Body of pancreas (tissue), 4 donors: ENCODE data around the gene DUSP11. TPM values are rescaled to one million over a fixed set of nuclear protein-coding genes. Genes with fewer than 3 reads are reported as not detected.

Source experiments
- ATAC-seq: fragments of 150-250 bp; one replicate; pipeline ENCODE4 v1.9.1; 2016
- DNase-seq, 4 donors: peaks; one replicate each; pipeline ENCODE4 v3.0.0-alpha.2; 2019
- H3K27ac ChIP-seq, 4 donors: fragments of 200-600 bp; sonication (generic); 1 replicate in 3 of 4; 2 replicates in 1 of 4; pipeline versions ENCODE4 v1.5.1 to v1.6.1; 2016 to 2019; ENCODE audit warnings: mild to moderate bottlenecking in 1 of 4, mixed read lengths in 1 of 4, moderate library complexity in 1 of 4
- H3K27me3 ChIP-seq, 2 donors: fragments of 200-600 bp; sonication (generic); one replicate each; pipeline ENCODE4 v1.6.0; 2016; ENCODE audit warnings: mild to moderate bottlenecking in 1 of 2
- H3K36me3 ChIP-seq, 2 donors: fragments of 200-600 bp; sonication (generic); replicated peaks in 1 of 2; 2 replicates each; pipeline ENCODE4 v1.5.1; 2016; ENCODE audit warnings: low read depth in 2 of 2; ENCODE audit not compliant: insufficient read depth in 1 of 2
- H3K4me1 ChIP-seq: fragments of 200-600 bp; sonication (generic); one replicate; pipeline ENCODE4 v1.6.0; 2016
- H3K4me3 ChIP-seq, 2 donors: fragments of 200-600 bp; sonication (generic); 1 replicate in 1 of 2; 2 replicates in 1 of 2; pipeline ENCODE4 v1.5.1; 2016 to 2019
- H3K9me3 ChIP-seq, 3 donors: fragments of 200-600 bp; sonication (generic); 1 replicate in 2 of 3; 2 replicates in 1 of 3; pipeline ENCODE4 v1.5.1; 2016
- POLR2A ChIP-seq, 3 donors: fragments of 450-650 bp; IDR thresholded peaks; one replicate each; pipeline ENCODE4 v1.6.1; 2016; ENCODE audit warnings: antibody characterized with exemption in 3 of 3, mild to moderate bottlenecking in 2 of 3
- WGBS, 2 donors: methylation state at CpG; one replicate each; pipeline ENCODE4 v1.1.5; 2017; 5-methylcytosine and 5-hydroxymethylcytosine counted together
- intact Hi-C: fragments of 100-400 bp; cut with DNase I; formaldehyde crosslinking; loops from one replicate; pipeline ENCODE4 v1.15.1; 2023
- total RNA-seq, 2 donors: library from RNA; depleted of rRNA; stranded (reverse); fragments of >200 nt; gene quantifications; one replicate each; pipeline ENCODE4 v1.1.0, GENCODE V29; 2016
- TF ChIP-seq, protein P1 (sequence below), 7 experiments: fragments of 450-650 bp in 4 of 7; fragments of 200-600 bp in 3 of 7; sonication (generic) in 3 of 7; IDR thresholded peaks; one replicate each; pipeline ENCODE4 v1.5.1; 2016 to 2019; ENCODE audit warnings: antibody characterized with exemption in 7 of 7

DUSP11 gene
- total RNA-seq, 2 donors from 2014 or later = 10.9 to 13.7 TPM

DNA sequence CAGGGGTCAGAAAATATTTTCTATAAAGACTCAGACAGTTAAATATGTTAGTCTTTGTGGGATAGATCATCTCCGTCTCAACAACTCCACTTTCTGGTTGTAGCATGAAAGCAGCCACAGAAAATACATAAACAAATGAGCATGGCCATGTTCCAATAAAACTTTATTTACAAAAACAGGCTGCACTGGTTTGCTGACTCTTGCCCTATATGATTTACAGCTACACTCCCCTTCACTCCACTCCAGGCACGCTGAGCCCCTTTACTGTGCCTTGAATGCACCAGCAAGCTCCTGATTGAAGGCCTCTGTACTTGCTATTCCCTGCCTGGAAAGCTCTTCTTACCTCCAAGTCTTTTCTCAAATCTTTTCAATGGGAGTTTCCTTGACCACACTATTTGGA lies 43.1 kb upstream of the DUSP11 start:
- Histone ChIP-seq H3K4me1 (peaks cover 2% of the 10 kb centered on the region), H3K27ac (no peak overlapping the region), H3K27me3 (no peaks in the 10 kb centered on the region), H3K36me3 (no peaks in the 10 kb centered on the region), H3K9me3 (no peaks in the 10 kb centered on the region), H3K4me3 (no peak overlapping the region)
- DNase-seq = no peak
- 80 to 86% methylated on average over 2 of the region's 2 CpGs for WGBS, 2 donors
- ATAC-seq = no peak
- TF ChIP-seq, protein P1, sequence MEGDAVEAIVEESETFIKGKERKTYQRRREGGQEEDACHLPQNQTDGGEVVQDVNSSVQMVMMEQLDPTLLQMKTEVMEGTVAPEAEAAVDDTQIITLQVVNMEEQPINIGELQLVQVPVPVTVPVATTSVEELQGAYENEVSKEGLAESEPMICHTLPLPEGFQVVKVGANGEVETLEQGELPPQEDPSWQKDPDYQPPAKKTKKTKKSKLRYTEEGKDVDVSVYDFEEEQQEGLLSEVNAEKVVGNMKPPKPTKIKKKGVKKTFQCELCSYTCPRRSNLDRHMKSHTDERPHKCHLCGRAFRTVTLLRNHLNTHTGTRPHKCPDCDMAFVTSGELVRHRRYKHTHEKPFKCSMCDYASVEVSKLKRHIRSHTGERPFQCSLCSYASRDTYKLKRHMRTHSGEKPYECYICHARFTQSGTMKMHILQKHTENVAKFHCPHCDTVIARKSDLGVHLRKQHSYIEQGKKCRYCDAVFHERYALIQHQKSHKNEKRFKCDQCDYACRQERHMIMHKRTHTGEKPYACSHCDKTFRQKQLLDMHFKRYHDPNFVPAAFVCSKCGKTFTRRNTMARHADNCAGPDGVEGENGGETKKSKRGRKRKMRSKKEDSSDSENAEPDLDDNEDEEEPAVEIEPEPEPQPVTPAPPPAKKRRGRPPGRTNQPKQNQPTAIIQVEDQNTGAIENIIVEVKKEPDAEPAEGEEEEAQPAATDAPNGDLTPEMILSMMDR (IDR thresholded peaks at IDR 0.05) = no peak
- TF ChIP-seq POLR2A (IDR thresholded peaks at IDR 0.05) = no peak
- intact Hi-C loops = loop anchor here (10.0 kb wide), 3 partner anchors 162 to 512 kb away; partner anchors contain the start of genes BOLA3 and TET3

DNA sequence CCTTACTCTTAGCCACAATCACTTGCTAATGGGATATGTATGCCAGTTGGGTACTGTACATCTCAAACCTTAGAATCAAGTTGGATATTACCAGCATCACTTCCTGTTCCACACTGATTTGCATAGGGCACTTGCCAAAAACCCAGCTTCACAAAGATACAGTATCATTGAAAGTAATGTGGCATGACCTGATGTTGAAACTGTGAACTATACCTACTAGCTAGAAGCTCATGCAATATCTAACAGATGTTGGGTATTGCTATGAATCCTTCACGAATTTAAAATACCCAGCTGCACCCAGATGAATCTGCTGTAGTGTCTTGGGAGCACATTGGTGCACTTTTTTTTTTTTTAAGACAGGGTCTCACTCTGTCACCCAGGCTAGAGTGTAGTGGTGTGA lies 42.4 kb upstream of the DUSP11 start:
- no peak overlapping the region for H3K27ac ChIP-seq
- H3K9me3 ChIP-seq = no peaks in the 10 kb centered on the region
- H3K27me3 ChIP-seq = no peaks in the 10 kb centered on the region
- TF ChIP-seq, protein P1 (IDR thresholded peaks at IDR 0.05) = no peak
- no peak for TF ChIP-seq POLR2A (IDR thresholded peaks at IDR 0.05)
- DNase-seq (no peak), ATAC-seq (no peak)
- intact Hi-C loops = loop anchor here (10.0 kb wide), 3 partner anchors 163 to 513 kb away; partner anchors contain the start of genes BOLA3 and TET3
- WGBS, 2 donors = 25 to 30% methylated on average over 1 of the region's 1 CpG
- no peaks in the 10 kb centered on the region for H3K36me3 ChIP-seq
- no peak overlapping the region for H3K4me3 ChIP-seq
- H3K4me1 ChIP-seq = no peaks in the 10 kb centered on the region

DNA sequence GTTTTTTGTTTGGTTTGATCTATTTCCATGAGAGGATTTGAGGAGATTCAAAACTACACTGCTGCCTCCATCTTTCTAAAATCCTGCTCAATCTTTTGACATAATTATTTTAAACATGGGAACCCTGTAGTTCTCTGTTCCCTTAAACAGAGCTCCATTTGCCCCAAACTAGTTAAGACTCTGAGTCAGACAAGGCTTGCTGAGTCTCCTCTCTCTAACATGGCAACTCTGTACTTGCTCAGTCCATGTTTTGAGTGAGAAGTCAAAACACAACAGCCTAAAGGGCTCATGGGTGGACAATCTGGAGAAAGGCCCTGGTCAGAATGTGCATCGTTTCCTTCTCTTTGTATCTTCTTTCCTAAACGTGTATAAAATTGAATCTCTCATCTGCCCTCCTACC lies 41.8 kb upstream of the DUSP11 start:
- no peak overlapping the region for H3K27ac ChIP-seq
- WGBS, 2 donors = 26 to 43% methylated on average over 2 of the region's 2 CpGs
- intact Hi-C loops = loop anchor here (10.0 kb wide), 3 partner anchors 163 to 513 kb away; partner anchors contain the start of genes BOLA3 and TET3
- H3K4me1 ChIP-seq = no peaks in the 10 kb centered on the region
- TF ChIP-seq, protein P1 (IDR thresholded peaks at IDR 0.05) = no peak
- no peak overlapping the region for H3K4me3 ChIP-seq
- no peaks in the 10 kb centered on the region for H3K27me3 ChIP-seq
- ATAC-seq (no peak), DNase-seq (no peak)
- H3K9me3 ChIP-seq = no peaks in the 10 kb centered on the region
- no peaks in the 10 kb centered on the region for H3K36me3 ChIP-seq

DNA sequence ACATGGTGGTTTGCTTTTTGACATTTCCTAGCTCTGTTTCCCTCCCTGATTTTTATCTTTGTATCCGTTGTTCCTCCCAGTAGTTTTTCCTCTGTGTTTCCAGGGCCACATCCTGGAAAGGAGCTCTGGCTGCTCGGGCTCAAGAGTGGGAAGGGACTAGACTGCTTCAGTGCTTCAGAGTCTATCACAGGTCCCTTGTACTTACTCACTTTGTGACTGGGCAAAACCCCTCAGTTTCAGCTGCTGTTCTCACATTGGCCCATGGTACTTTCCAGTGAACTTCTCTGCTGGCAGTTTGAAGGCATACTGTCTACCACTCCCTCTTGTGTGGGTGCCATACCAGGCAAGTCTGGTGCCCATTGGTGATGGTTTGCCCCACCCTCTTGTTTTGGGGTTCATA lies 41.3 kb upstream of the DUSP11 start:
- TF ChIP-seq, protein P1 (IDR thresholded peaks at IDR 0.05) = no peak
- TF ChIP-seq POLR2A (IDR thresholded peaks at IDR 0.05) = no peak
- DNase-seq (no peak), ATAC-seq (no peak)
- intact Hi-C loops = loop anchor here (10.0 kb wide), 3 partner anchors 164 to 514 kb away; partner anchors contain the start of genes BOLA3 and TET3
- 14 to 34% methylated on average over 2 of the region's 2 CpGs for WGBS, 2 donors
- H3K36me3 ChIP-seq = no peaks in the 10 kb centered on the region
- no peaks in the 10 kb centered on the region for H3K27me3 ChIP-seq
- no peaks in the 10 kb centered on the region for H3K4me1 ChIP-seq
- no peak overlapping the region for H3K4me3 ChIP-seq
- no peak overlapping the region for H3K27ac ChIP-seq
- no peaks in the 10 kb centered on the region for H3K9me3 ChIP-seq

DNA sequence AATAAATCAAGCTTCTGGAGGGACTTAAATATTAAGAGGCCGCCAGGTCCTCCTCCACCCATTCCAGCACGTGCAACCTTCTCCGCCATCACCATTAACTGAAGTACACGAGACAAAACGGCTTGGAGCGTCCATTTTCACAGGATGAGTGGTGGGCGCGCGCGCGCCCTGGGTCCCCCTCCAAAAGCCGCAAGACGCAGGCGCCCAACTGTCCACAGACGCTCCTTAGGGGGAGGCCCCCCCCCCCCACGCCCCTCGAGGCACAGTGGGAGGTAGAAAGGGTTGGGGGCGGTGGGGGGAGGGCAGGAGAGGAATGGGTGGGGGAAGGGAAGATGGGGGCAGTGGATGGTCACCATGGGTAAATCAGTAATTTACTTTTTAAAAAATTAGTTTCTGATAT lies 38.4 kb upstream of the DUSP11 start:
- Histone ChIP-seq H3K27ac (no peak overlapping the region), H3K9me3 (no peaks in the 10 kb centered on the region), H3K4me1 (no peaks in the 10 kb centered on the region), H3K27me3 (no peaks in the 10 kb centered on the region), H3K36me3 (no peaks in the 10 kb centered on the region), H3K4me3 (no peak overlapping the region)
- no peak for ATAC-seq
- intact Hi-C loops = no loop called here
- 73 to 81% methylated on average over 16 to 18 of the region's 18 CpGs for WGBS, 2 donors
- DNase-seq = no peak
- TF ChIP-seq, protein P1 (IDR thresholded peaks at IDR 0.05) = no peak
- no peak for TF ChIP-seq POLR2A (IDR thresholded peaks at IDR 0.05)
